Activated T-helper 17 cell treated with anti-CD3 and anti-CD28 coated beads, Interleukin-2, amount 50 U/mL, for 72 hours (primary cell): ENCODE measurements around the gene ABCB11. TPM values are rescaled to one million over a fixed set of nuclear protein-coding genes. Genes with fewer than 3 reads are reported as not detected.

Source experiments
- ATAC-seq: fragments of 150-1000 bp; cut with Tn5 transposase; replicated peaks from 2 replicates; pipeline ENCODE4 v1.10.0; 2021; ENCODE audit warnings: mild to moderate bottlenecking, moderate library complexity
- H3K27ac Mint-ChIP-seq: one replicate; pipeline ENCODE4 v1.8.0; 2022; ENCODE audit warnings: mixed read lengths
- H3K27me3 Mint-ChIP-seq: one replicate; pipeline ENCODE4 v1.8.0; 2022; ENCODE audit warnings: mixed read lengths
- H3K36me3 Mint-ChIP-seq: one replicate; pipeline ENCODE4 v1.8.0; 2022; ENCODE audit warnings: low read depth, mild to moderate bottlenecking, mixed read lengths
- H3K4me1 Mint-ChIP-seq: one replicate; pipeline ENCODE4 v1.8.0; 2022; ENCODE audit warnings: mixed read lengths
- H3K4me3 Mint-ChIP-seq: one replicate; pipeline ENCODE4 v1.8.0; 2022; ENCODE audit warnings: mild to moderate bottlenecking, mixed read lengths
- H3K9me3 Mint-ChIP-seq: one replicate; pipeline ENCODE4 v1.8.0; 2022; ENCODE audit warnings: mixed read lengths
- total RNA-seq, 2 donors: library from RNA; stranded (reverse); gene quantifications; one replicate each; pipeline ENCODE4 v1.2.3, GENCODE V29; 2022

The ABCB11 gene
- total RNA-seq, 2 donors from 2014 or later, result not detected

DNA sequence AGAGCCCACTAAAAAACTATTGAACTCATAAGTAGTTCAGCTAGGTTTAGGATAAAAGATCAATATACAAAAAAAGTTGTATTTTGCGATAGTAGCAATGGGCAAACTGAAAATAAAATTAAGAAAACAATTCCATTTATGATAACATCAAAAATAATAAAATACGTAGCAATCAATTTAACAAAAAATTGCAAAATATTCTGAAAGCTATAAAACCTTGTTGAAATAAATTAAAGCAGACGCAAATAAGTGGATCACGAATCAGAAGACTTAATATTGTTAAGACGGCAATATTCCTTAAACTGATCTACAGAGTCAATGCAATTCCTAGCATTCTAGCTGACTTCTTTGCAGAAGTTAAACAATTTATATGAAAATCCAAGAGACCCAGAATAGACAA, 24.5 kb downstream of the ABCB11 start:
- Mint-ChIP-seq H3K27ac (no peak overlapping the region), H3K4me1 (peaks cover 15% of the 10 kb centered on the region), H3K27me3 (peaks cover 5% of the 10 kb centered on the region), H3K9me3 (peaks cover 3% of the 10 kb centered on the region), H3K4me3 (no peak overlapping the region), H3K36me3 (no peaks in the 10 kb centered on the region)
- ATAC-seq, result no peak

DNA sequence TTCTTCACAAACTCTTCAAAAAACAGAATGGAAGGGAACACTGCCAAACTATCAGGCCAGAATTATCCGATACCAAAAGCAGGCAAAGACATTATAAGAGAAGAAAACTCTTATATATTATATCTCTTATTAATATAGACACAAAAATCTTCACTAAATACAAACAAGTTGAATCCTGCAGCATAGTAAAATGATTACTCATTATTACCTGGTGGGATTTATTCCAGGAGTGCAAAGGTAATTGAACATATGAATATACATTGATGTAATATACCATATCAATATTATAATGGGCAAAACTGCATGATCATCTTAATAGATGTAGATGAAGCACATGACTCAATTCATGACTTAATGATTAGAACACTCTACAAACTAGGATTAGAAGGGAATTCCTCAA, 25.1 kb downstream of the ABCB11 start:
- H3K27me3 Mint-ChIP-seq, result peaks cover 5% of the 10 kb centered on the region
- ATAC-seq, result no peak
- peaks cover 3% of the 10 kb centered on the region for H3K9me3 Mint-ChIP-seq
- no peak overlapping the region for H3K27ac Mint-ChIP-seq
- H3K4me3 Mint-ChIP-seq, result no peak overlapping the region
- H3K36me3 Mint-ChIP-seq, result no peaks in the 10 kb centered on the region
- peaks cover 15% of the 10 kb centered on the region for H3K4me1 Mint-ChIP-seq

DNA sequence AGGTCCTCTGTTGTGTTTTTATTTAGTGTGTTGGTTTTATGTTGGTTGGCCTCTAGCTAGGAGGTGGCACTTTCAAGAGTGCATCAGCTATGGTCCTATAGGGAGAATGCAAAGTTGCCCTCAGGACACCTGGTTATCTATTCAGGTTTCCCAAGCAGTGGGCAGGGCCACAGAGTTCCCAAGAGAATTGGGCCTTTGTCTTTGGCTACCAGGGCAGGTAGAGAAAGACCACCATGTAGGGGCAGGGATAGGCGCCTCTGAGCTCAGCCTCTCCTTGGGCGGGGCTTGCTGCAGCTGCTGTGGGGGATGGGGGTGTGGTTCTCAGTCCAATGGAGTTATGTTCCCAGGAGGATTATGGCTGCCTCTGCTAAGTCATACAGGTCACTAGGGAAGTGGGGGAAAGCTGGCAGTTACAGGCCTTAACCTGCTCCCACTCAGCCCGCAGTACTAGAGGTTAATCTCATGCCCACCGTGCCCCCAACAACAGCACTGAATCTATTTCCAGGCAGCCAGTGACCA, 26.0 kb downstream of the ABCB11 start:
- Mint-ChIP-seq H3K27ac (no peak overlapping the region), H3K36me3 (no peaks in the 10 kb centered on the region), H3K4me1 (peaks cover 15% of the 10 kb centered on the region), H3K9me3 (peaks cover 3% of the 10 kb centered on the region), H3K4me3 (no peak overlapping the region), H3K27me3 (peaks cover 5% of the 10 kb centered on the region)
- ATAC-seq, result no peak

DNA sequence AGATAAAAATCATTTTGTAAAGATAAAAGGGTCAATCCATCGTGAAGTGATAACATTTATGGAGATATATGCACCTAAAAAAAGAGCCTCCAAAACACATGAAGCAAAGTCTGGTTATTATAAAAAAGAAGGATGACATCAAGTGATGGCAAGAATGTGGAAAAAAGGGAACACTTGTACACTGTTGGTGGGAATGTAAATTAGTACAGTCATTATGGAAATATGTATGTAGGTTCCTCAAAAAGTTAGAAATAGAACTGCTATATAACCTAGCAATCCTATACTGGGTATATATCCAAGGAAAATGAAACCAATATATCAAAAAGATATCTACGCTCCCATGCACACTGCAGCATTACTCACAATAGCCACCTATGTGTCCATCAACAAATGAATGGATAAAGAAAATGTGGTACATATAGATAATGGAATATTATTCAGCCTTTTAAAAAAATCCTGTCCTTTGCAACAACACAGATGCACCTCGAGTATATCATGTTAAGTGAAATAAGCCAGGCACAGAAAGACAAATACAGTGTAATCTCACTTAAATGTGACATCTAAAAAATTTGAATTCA, 28.9 kb downstream of the ABCB11 start:
- no peak overlapping the region for H3K4me3 Mint-ChIP-seq
- peaks cover 3% of the 10 kb centered on the region for H3K9me3 Mint-ChIP-seq
- no peaks in the 10 kb centered on the region for H3K36me3 Mint-ChIP-seq
- peaks cover 5% of the 10 kb centered on the region for H3K4me1 Mint-ChIP-seq
- ATAC-seq, result no peak
- peaks cover 5% of the 10 kb centered on the region for H3K27me3 Mint-ChIP-seq
- no peak overlapping the region for H3K27ac Mint-ChIP-seq

DNA sequence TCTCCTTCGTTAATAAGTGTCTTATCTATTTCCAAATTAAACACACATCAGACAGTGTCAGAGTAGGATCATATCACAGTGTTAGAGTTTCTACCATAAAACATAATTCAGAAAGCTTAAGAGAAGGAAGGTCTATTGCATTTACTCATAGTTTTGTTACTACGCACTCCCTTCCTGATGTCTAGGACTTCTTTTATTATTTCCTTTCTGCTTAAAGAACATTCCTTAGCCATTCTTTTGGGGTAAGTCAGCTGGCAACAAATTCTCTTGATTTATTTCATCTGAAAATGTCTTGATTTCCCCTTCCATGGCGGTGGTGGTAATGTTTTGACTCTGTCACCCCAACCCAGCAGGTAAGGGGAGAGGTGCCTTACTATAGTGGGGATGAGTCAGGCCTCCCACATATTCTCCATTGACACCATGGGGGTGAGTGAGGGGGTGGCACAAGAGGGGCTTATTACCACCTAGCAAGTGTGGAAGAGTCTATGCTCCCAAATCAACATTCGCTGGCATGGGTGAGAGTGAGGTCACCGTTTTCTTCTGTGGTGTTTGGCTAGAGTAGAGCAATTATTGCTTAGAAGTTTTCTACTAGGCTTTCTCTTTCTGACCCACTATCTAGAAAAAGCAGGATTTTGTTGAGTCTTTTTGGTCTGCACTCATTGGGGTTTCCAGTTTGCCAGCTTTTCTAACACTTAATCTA, 29.9 kb downstream of the ABCB11 start:
- Mint-ChIP-seq H3K36me3 (no peaks in the 10 kb centered on the region), H3K9me3 (peaks cover 3% of the 10 kb centered on the region), H3K4me1 (peaks cover 5% of the 10 kb centered on the region), H3K4me3 (no peak overlapping the region), H3K27me3 (peaks cover 5% of the 10 kb centered on the region), H3K27ac (no peak overlapping the region)
- ATAC-seq, result peak; percentile 19

DNA sequence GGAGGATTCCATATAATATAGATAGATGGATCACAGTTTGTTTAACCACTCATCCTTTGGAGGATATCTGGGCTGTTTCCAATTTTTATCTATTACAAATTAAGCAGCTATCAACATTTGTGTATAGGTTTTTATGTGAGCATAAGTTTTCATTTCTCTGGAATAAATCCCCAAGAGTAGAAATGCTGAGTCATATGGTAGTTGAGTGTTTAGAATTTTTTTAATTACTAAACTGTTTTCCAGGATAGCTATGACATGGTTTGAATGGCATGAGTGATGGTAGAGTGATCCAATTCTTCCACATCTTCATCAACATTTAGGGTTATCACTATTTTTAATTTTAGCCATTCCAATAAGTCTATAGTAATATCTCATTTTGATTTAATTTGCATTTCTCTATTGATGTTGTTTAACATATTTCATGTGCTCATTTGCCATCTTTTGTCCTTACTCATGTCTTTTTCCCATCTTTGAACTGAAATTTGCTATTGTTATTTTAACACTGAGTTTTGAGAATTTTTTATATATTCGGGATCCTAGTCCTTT, 31.4 kb downstream of the ABCB11 start:
- Mint-ChIP-seq H3K4me1 (peaks cover 4% of the 10 kb centered on the region), H3K9me3 (peaks cover 3% of the 10 kb centered on the region), H3K36me3 (no peaks in the 10 kb centered on the region), H3K27ac (no peak overlapping the region), H3K4me3 (no peak overlapping the region), H3K27me3 (peaks cover 4% of the 10 kb centered on the region)
- no peak for ATAC-seq

DNA sequence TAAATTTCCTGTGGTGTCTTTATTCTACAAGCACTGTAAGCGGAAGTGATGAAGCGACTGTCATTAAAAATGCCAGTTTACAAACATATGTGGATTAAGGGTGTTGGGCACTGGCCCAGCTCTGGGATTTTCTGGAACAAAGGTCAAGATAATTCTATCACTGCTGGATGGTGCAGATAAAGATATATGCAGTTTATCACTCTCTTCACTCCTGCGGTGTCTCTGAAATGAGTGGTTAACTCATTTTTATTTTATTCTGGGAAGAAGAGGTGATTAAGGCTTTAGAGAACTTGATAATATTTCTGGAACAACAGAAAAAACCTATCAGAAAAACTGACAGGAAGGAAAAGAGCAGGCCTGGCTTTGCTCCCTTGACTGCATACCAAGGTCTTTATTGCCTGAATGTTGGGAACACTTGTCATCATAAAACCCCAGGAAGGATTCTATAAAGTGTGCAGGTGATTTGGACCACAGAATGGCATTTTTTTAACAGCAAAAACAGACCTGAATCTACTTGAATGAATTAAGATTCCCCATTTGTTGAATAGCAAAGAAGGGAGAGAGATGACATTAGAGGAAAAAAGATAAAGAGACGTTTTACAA, 32.4 kb downstream of the ABCB11 start:
- Mint-ChIP-seq H3K27ac (no peak overlapping the region), H3K4me3 (no peak overlapping the region), H3K9me3 (no peaks in the 10 kb centered on the region), H3K27me3 (no peaks in the 10 kb centered on the region), H3K36me3 (no peaks in the 10 kb centered on the region), H3K4me1 (no peaks in the 10 kb centered on the region)
- no peak for ATAC-seq

DNA sequence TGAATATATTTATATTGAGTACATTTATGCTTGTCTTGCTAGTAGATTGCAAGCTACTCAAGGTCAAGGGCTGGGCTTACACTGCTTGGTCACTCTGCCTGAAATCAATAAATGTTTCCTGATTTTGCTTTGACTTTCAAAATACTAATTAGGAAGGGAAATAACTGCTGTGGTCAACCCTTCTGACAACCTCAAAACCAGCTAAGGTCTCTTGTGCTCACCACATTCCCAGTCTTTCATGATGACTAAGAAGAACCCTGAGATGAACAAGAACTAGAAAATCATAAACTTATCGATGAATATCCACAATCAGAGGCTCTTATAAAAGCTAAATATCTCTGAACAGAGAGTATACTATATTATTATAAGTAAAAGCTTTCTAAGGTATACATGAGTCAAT, 33.3 kb downstream of the ABCB11 start:
- Mint-ChIP-seq H3K4me3 (no peak overlapping the region), H3K27me3 (no peaks in the 10 kb centered on the region), H3K4me1 (no peaks in the 10 kb centered on the region), H3K36me3 (no peaks in the 10 kb centered on the region), H3K27ac (no peak overlapping the region), H3K9me3 (no peaks in the 10 kb centered on the region)
- peak; percentile 34 for ATAC-seq

DNA sequence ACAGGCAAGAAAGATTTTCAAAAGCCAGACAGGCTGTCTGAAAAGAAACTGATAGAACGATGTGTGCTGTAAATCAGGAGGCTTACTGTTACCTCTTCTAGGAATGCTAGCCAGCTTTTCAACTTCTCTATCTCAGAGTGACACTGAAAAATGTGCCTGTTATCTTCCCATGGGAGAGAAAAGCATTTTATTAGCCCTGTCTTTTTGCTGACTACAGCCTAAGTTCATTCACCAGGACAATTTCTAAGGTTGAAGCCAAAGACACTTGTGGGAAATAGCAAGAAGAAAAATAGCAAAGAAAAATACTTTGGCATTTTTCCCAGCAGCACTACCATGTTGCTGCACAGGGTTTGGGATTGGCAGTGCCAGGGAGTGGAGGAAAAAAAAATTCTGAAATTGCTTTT, 34.0 kb downstream of the ABCB11 start:
- no peaks in the 10 kb centered on the region for H3K9me3 Mint-ChIP-seq
- H3K27me3 Mint-ChIP-seq, result no peaks in the 10 kb centered on the region
- no peaks in the 10 kb centered on the region for H3K4me1 Mint-ChIP-seq
- H3K27ac Mint-ChIP-seq, result no peak overlapping the region
- H3K4me3 Mint-ChIP-seq, result no peak overlapping the region
- no peak for ATAC-seq
- no peaks in the 10 kb centered on the region for H3K36me3 Mint-ChIP-seq

DNA sequence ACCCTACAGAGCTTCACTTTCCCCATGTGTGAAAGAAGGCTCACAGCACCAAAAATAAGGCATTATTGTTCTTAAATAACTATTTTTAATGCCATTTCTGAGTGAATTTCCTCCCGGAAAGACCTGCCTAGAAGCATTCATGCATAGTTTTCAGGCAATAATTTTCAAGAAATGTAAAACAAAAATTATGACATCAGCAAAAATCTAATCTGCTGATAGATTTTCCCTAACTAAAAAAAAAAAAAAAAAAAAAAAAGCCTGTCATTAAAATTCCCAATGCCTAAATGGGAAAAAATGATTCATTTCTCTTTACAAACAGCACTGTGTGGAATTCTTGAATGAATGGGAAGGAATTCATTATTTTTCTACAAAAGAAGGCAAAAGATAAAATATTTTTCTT, 35.4 kb downstream of the ABCB11 start:
- no peak overlapping the region for H3K27ac Mint-ChIP-seq
- H3K9me3 Mint-ChIP-seq, result no peaks in the 10 kb centered on the region
- H3K4me3 Mint-ChIP-seq, result no peak overlapping the region
- H3K4me1 Mint-ChIP-seq, result no peaks in the 10 kb centered on the region
- H3K36me3 Mint-ChIP-seq, result no peaks in the 10 kb centered on the region
- no peaks in the 10 kb centered on the region for H3K27me3 Mint-ChIP-seq
- no peak for ATAC-seq

DNA sequence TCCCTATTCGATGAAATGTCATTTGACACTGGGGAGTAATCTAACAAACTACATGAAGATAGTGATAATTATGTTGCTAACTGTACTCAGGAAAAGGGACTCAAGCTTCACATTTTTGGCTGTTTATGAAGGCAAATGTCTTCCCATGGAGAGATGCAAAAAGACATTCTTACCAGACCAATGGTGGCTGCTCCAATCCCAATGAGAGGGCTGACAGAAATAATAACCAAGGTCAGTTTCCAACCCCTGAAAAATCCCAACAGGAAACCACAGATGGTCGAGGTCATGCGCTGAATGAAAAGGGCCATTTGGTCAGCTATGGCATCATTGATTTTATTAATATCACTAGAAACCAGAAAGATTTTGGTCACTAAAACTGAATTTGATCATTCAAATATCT, 37.6 kb downstream of the ABCB11 start:
- no peaks in the 10 kb centered on the region for H3K9me3 Mint-ChIP-seq
- no peak overlapping the region for H3K27ac Mint-ChIP-seq
- no peaks in the 10 kb centered on the region for H3K4me1 Mint-ChIP-seq
- no peak overlapping the region for H3K4me3 Mint-ChIP-seq
- ATAC-seq, result no peak
- H3K36me3 Mint-ChIP-seq, result no peaks in the 10 kb centered on the region
- H3K27me3 Mint-ChIP-seq, result no peaks in the 10 kb centered on the region

DNA sequence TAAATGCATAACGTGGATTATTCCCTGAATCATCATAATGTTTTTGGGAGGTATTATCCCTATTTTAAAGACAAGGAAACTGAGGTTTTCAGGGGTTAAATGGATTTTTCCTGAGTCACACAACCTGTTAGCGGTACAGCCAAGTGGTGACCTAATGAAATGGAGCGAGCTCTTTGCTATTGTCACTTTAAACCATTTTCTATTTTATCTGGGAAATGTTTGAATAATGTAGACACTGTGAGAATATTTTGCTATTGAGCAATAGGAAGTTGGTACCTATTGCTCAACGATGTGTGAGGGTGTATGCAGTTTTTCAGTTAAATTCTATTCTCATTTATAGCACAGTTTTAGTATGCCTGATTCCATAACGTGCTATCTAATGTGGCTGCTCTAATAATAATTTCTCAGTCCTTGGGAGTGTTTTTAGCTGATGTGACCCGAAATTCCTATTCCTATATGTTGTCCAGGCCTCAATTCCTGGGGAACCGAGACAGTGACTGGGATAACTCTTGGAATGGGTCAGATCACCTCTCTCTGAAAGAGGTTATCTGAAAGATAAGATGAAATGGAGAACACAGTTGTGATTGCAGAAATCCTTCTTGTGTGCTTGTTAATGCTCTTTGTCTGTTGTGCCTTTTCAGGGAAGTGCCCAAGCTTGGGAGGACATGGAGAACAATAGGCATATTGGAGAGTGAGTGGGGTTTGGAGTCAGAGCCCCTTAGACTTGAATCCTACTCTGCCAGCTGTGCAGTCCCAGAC, 38.4 kb downstream of the ABCB11 start:
- H3K4me3 Mint-ChIP-seq, result no peak overlapping the region
- no peaks in the 10 kb centered on the region for H3K36me3 Mint-ChIP-seq
- no peaks in the 10 kb centered on the region for H3K4me1 Mint-ChIP-seq
- H3K27ac Mint-ChIP-seq, result no peak overlapping the region
- H3K27me3 Mint-ChIP-seq, result no peaks in the 10 kb centered on the region
- ATAC-seq, result no peak
- no peaks in the 10 kb centered on the region for H3K9me3 Mint-ChIP-seq

DNA sequence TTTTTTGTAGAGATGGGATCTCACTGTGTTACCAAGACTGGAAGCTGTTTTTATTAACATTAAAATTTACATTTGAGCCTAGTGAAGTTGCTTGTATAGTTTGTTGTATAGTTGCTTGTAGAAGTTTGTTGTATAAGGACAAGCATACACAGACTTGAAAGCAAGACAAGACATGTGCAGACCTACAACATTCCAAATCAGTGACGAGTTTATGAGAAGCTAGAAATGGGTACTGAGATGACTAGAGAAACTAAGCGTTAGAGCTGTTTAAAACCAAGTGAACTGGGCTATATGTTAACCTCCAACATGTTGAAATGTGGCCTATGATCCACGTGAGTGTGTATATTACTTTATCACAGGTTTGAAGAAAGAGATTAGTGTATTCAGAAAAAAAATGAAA, 39.1 kb downstream of the ABCB11 start:
- H3K27me3 Mint-ChIP-seq, result no peaks in the 10 kb centered on the region
- ATAC-seq, result no peak
- no peaks in the 10 kb centered on the region for H3K9me3 Mint-ChIP-seq
- no peaks in the 10 kb centered on the region for H3K4me1 Mint-ChIP-seq
- H3K27ac Mint-ChIP-seq, result no peak overlapping the region
- H3K4me3 Mint-ChIP-seq, result no peak overlapping the region
- no peaks in the 10 kb centered on the region for H3K36me3 Mint-ChIP-seq

DNA sequence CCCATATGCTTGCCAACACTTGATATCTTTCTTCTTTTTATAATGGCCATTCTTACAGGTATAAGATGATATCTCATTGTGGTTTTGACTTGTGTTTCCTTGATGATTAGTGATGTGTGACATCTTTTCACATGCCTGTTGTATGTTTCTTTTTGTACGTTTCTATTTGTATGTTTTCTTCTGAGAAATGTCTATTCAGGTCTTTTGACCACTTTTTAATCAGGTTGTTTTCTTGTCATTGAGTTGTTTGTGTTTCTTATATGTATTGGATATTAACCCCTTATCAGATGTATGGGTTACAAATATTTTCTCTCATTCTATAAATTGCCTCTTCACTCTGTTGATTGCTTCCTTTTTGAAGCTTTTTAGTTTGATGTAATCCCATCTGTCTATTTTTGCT, 42.4 kb downstream of the ABCB11 start:
- no peaks in the 10 kb centered on the region for H3K36me3 Mint-ChIP-seq
- ATAC-seq, result no peak
- H3K27ac Mint-ChIP-seq, result no peak overlapping the region
- no peaks in the 10 kb centered on the region for H3K27me3 Mint-ChIP-seq
- H3K9me3 Mint-ChIP-seq, result no peaks in the 10 kb centered on the region
- H3K4me1 Mint-ChIP-seq, result no peaks in the 10 kb centered on the region
- H3K4me3 Mint-ChIP-seq, result no peak overlapping the region
